Aorta (tissue), 5 donors: Measurements from ENCODE around the gene SLC38A3. TPM values are rescaled to one million over a fixed set of nuclear protein-coding genes. Genes with fewer than 3 reads are reported as not detected.
"Not testable (repeated sequence)": the region's sequence is repeated elsewhere in the genome, so short reads cannot be mapped to it uniquely, and the experiment has no call there.

Experiments used
- ATAC-seq: fragments of 200-7000 bp; cut with Tn5 transposase; one replicate; pipeline ENCODE4 v1.9.1; 2022; ENCODE audit warnings: moderate library complexity; ENCODE audit not compliant: low FRiP score
- DNase-seq, 2 donors: peaks; one replicate each; pipeline ENCODE4 v3.0.0-alpha.2; 2020
- H3K27ac ChIP-seq, 2 donors: one replicate each; pipeline ENCODE4 v1.5.1; 2013; ENCODE audit warnings: low read length in 2 of 2, mild to moderate bottlenecking in 2 of 2, moderate library complexity in 2 of 2, control low read depth in 1 of 2, inconsistent platforms in 1 of 2, low read depth in 1 of 2
- H3K27me3 ChIP-seq, 2 donors: one replicate each; pipeline ENCODE4 v1.6.1; 2013; ENCODE audit warnings: control low read depth in 1 of 2, low read length in 1 of 2, mild to moderate bottlenecking in 1 of 2, moderate library complexity in 1 of 2; ENCODE audit not compliant: insufficient read depth in 2 of 2, control insufficient read depth in 1 of 2
- H3K36me3 ChIP-seq, 2 donors: one replicate each; pipeline ENCODE4 v1.6.1; 2013; ENCODE audit warnings: control low read depth in 1 of 2, low read length in 1 of 2, mild to moderate bottlenecking in 1 of 2; ENCODE audit not compliant: insufficient read depth in 2 of 2, control insufficient read depth in 1 of 2
- H3K4me1 ChIP-seq, 2 donors: one replicate each; pipeline ENCODE4 v1.6.1; 2013; ENCODE audit warnings: low read length in 2 of 2, control low read depth in 1 of 2, mild to moderate bottlenecking in 1 of 2, moderate library complexity in 1 of 2; ENCODE audit not compliant: insufficient read depth in 2 of 2, control insufficient read depth in 1 of 2
- H3K4me3 ChIP-seq, 2 donors: one replicate each; pipeline ENCODE4 v1.5.1; 2013; ENCODE audit warnings: low read length in 2 of 2, control low read depth in 1 of 2, mild to moderate bottlenecking in 1 of 2
- H3K9me3 ChIP-seq: one replicate; pipeline ENCODE4 v1.6.1; 2013; ENCODE audit warnings: mild to moderate bottlenecking, low read length; ENCODE audit not compliant: control insufficient read depth
- WGBS, 2 donors: extraction: QIAGEN DNeasy Blood & Tissue Kit; methylation state at CpG; one replicate each; pipeline ENCODE4 v1.1.7; 2013; 5-methylcytosine and 5-hydroxymethylcytosine counted together
- intact Hi-C, 2 donors: fragments of 100-400 bp; cut with DNase I; formaldehyde crosslinking; loops; one replicate each; pipeline versions ENCODE4 v1.14.2 to v1.15.0; 2022
- polyA plus RNA-seq, 2 donors: library from polyadenylated mRNA; stranded (reverse); fragments of 200-250 nt; gene quantifications; one replicate each; pipeline ENCODE4 v1.2.3, GENCODE V29; 2013
- total RNA-seq, 2 donors: library from RNA; stranded (reverse); fragmentation: NEBNext Ultra II Directional; extraction: Animal tissue kit (Norgen Biotek cat#: 25700); gene quantifications; one replicate each; pipeline ENCODE4 v1.2.1, GENCODE V29; 2021
- donor health status: healthy with polysubstance abuse.
- donor health status: Bipolar disorder and iron deficiency.
- donor health status: DM: no; HTN: no; CAD: no.
- donor health status: DM: no; HTN: no; CAD: no.
- donor health status: DM: yes; HTN: yes; CAD: no.

The SLC38A3 gene
- total and polyA plus RNA-seq, 4 donors = 0.19 to 1.4 (median 0.56) TPM; not detected in 1

DNA sequence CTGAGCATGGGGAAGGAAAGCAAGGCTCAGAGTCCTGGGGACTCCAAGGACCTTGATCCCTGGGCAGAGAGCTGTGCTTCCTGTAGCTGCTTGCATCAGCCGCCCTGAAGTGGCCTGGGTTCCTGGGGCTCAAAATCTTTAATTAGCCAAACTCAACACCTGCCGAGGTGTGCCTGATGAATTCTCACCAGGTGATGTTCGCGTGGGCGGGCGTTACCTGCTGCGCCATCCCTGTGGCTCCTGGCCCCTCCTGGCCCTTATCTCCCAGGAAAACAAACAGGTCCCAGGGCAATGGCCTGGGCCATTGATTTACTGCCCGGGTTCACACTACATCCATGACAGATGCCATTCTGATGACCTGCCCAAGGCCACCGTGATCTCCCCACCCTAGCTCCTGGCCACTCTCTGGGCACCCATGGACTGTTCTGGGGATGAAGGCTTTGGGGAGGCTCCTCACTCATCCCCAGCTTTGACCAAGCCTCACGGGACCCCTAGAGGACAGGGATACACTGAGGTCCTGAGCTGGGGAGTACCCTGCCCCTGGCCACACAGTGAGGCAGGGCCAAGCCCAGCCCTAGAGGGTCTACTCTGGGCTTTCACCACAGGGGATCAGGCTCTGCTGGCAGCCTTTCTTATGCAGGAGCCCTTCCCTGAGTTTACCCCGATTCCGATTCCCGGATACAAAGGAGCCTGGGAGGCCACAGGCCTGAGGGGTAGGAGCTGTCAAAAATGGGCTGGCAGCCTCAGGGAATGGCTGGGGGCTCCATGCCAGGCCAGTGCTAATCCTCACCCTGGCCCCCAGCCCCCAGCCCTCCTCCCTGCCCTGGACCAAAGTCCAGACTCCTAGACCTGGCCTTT is 5.7 kb downstream of the SLC38A3 start:
- 87 to 89% methylated on average over 13 of the region's 13 CpGs for WGBS, 2 donors
- no peak for ATAC-seq
- H3K4me1 ChIP-seq = no peaks in the 10 kb centered on the region
- no peaks in the 10 kb centered on the region for H3K9me3 ChIP-seq
- intact Hi-C loops = no loop called here
- DNase-seq = no peak
- no peak overlapping the region for H3K4me3 ChIP-seq
- H3K36me3 ChIP-seq = no peaks in the 10 kb centered on the region
- no peaks in the 10 kb centered on the region for H3K27me3 ChIP-seq
- H3K27ac ChIP-seq = no peak overlapping the region

DNA sequence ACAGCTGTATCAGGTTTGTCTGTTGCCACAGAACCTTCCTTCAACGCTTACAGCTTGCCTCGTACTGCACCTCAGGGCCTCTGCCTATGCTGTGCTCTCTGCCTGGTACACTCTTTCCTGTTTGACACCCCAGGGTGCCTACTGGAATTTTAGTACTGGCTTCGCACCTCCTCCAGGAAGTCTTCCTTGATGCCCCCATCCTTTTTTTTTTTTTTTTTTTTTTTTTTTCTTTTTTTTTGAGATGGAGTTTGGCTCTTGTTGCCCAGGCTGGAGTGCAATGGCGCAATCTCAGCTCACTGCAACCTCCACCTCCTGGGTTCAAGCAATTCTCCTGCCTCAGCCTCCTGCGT is 6.3 kb downstream of the SLC38A3 start:
- intact Hi-C loops, ATAC-seq, H3K27me3 ChIP-seq, H3K27ac ChIP-seq, H3K4me1 ChIP-seq, H3K9me3 ChIP-seq, H3K4me3 ChIP-seq, DNase-seq, H3K36me3 ChIP-seq: not testable (repeated sequence)
- 97 to 98% methylated on average over 5 of the region's 5 CpGs for WGBS, 2 donors

DNA sequence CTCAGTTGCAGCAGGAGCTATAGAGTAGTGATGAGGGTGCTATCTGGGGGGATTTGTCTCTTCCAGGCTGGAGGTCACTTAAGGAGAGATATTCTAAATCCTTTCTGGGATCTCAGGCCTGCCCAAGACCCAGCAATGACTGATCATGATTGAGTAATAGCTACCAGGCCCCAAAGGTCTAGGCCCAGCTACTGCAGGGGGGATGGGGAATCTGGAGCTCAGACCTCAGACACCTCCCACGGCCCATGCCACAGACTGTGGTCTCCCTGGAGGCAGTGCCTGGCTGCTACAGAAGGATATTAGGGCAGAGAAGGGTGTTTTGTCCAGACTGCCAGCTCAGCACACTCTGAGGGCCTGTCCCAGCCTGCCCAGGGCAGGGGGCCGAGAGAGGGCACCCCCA is 6.9 kb downstream of the SLC38A3 start:
- WGBS, 2 donors = 88 to 89% methylated on average over 2 of the region's 2 CpGs
- Histone ChIP-seq H3K27me3 (no peaks in the 10 kb centered on the region), H3K4me3 (no peak overlapping the region), H3K9me3 (no peaks in the 10 kb centered on the region), H3K27ac (no peak overlapping the region), H3K4me1 (no peaks in the 10 kb centered on the region), H3K36me3 (no peaks in the 10 kb centered on the region)
- ATAC-seq (no peak), DNase-seq (no peak)
- intact Hi-C loops = no loop called here

GRCh38 chr3:50212502-50212901 is 7.4 kb downstream of the SLC38A3 start:
- WGBS, 2 donors = 88 to 89% methylated on average over 4 of the region's 4 CpGs
- no peak overlapping the region for H3K27ac ChIP-seq
- ATAC-seq = no peak
- DNase-seq = no peak
- H3K27me3 ChIP-seq = no peaks in the 10 kb centered on the region
- intact Hi-C loops = no loop called here
- H3K4me3 ChIP-seq = no peak overlapping the region
- H3K36me3 ChIP-seq = no peaks in the 10 kb centered on the region
- no peaks in the 10 kb centered on the region for H3K9me3 ChIP-seq
- H3K4me1 ChIP-seq = no peaks in the 10 kb centered on the region

- Histone ChIP-seq H3K4me1 (no peaks in the 10 kb centered on the region), H3K4me3 (no peak overlapping the region), H3K36me3 (no peaks in the 10 kb centered on the region), H3K27ac (no peak overlapping the region), H3K9me3 (no peaks in the 10 kb centered on the region), H3K27me3 (no peaks in the 10 kb centered on the region)
- 90 to 93% methylated on average over 3 of the region's 3 CpGs for WGBS, 2 donors
- ATAC-seq (no peak), DNase-seq (no peak)
- intact Hi-C loops = no loop called here
These were observed 7.9 kb downstream of the SLC38A3 start for GRCh38 chr3:50212971-50213370.

GRCh38 chr3:50213373-50213772 is 8.3 kb downstream of the SLC38A3 start:
- Histone ChIP-seq H3K9me3 (no peaks in the 10 kb centered on the region), H3K4me3 (no peak overlapping the region), H3K36me3 (no peaks in the 10 kb centered on the region), H3K27me3 (no peaks in the 10 kb centered on the region), H3K4me1 (no peaks in the 10 kb centered on the region), H3K27ac (no peak overlapping the region)
- ATAC-seq (no peak), DNase-seq (no peak)
- 57 to 88% methylated on average over 12 of the region's 12 CpGs for WGBS, 2 donors
- intact Hi-C loops = no loop called here

DNA sequence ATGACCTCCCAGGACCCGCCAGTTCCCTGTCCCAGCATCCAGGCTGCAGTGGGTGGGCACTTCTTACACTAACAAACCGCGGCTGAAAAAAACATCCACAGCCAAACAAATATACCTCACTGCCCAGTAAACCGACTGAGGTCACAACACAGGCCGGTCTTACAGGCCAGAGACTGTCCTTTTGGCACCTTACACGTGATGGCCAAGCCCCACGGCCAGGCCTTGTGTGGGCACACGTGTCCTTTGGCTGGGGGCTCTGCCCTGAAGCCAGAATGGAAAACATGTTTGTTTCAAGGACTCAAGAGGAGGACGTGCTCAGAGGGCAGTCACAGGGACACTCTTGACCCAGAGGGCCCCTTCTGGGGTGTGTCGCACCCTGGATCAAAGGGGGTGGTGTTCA is 9.8 kb downstream of the SLC38A3 start:
- intact Hi-C loops = no loop called here
- H3K27ac ChIP-seq = no peak overlapping the region
- WGBS, 2 donors = 71 to 80% methylated on average over 10 of the region's 10 CpGs
- no peaks in the 10 kb centered on the region for H3K27me3 ChIP-seq
- DNase-seq (no peak), ATAC-seq (no peak)
- H3K9me3 ChIP-seq = no peaks in the 10 kb centered on the region
- H3K36me3 ChIP-seq = no peaks in the 10 kb centered on the region
- no peaks in the 10 kb centered on the region for H3K4me1 ChIP-seq
- H3K4me3 ChIP-seq = no peak overlapping the region

GRCh38 chr3:50215529-50215928 is 10.5 kb downstream of the SLC38A3 start:
- no peak for DNase-seq
- Histone ChIP-seq H3K4me1 (no peaks in the 10 kb centered on the region), H3K27ac (no peak overlapping the region), H3K4me3 (no peak overlapping the region), H3K9me3 (no peaks in the 10 kb centered on the region), H3K27me3 (no peaks in the 10 kb centered on the region), H3K36me3 (no peaks in the 10 kb centered on the region)
- intact Hi-C loops = no loop called here
- 80 to 84% methylated on average over 8 to 9 of the region's 9 CpGs for WGBS, 2 donors
- no peak for ATAC-seq

DNA sequence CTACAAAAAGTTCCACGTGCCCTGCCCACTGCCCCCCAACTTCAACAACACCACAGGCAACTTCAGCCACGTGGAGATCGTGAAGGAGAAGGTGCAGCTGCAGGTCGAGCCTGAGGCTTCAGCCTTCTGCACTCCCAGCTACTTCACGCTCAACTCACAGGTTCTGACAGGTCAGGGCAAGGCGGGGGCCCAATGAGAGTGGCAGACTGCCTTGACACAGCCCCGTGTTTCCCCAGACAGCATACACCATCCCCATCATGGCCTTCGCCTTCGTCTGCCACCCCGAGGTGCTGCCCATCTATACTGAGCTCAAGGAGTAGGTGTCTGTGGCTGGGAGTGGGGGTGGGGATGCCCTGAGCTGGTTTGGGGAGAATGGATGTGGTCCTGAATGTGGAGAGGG is 12.6 kb downstream of the SLC38A3 start:
- Histone ChIP-seq H3K27me3 (no peaks in the 10 kb centered on the region), H3K4me1 (no peaks in the 10 kb centered on the region), H3K36me3 (no peaks in the 10 kb centered on the region), H3K4me3 (no peak overlapping the region), H3K27ac (no peak overlapping the region), H3K9me3 (no peaks in the 10 kb centered on the region)
- WGBS, 2 donors = 84 to 85% methylated on average over 10 of the region's 10 CpGs
- DNase-seq = no peak
- no peak for ATAC-seq
- intact Hi-C loops = no loop called here
